Measurements from ENCODE around the gene MIAT.

- TF ChIP-seq CTCF (conservative IDR thresholded peaks at IDR 0.05 in 1 of 2, IDR thresholded peaks at IDR 0.05 in 1 of 2; ENCODE audit: low read depth in 1 of 2, low read length in 2 of 2) (no peak), EZH2 (IDR thresholded peaks at IDR 0.05; ENCODE audit: low read length, missing control alignments) (no peak)
Observed at GRCh38 chr22:26616650-26617049, 40.7 kb upstream of the MIAT start.
